Ectodermal cell (in vitro differentiated cells): Measurements from ENCODE around the gene ABLIM1. TPM values are rescaled to one million over a fixed set of nuclear protein-coding genes. Genes with fewer than 3 reads are reported as not detected.
"Not testable (repeated sequence)": the region's sequence is repeated elsewhere in the genome, so short reads cannot be mapped to it uniquely, and the experiment has no call there.

ENCODE experiments used
- H3K27ac ChIP-seq: 2 replicates; pipeline ENCODE4 v1.7.0; 2013; ENCODE audit warnings: mild to moderate bottlenecking, low read depth, low read length; ENCODE audit not compliant: insufficient read depth, poor library complexity, severe bottlenecking
- H3K27me3 ChIP-seq: 2 replicates; pipeline ENCODE4 v1.7.0; 2013; ENCODE audit warnings: mild to moderate bottlenecking, low read length; ENCODE audit not compliant: insufficient read depth, control insufficient read depth, poor library complexity, severe bottlenecking
- H3K36me3 ChIP-seq: one replicate; pipeline ENCODE4 v1.7.0; 2013; ENCODE audit warnings: low read length; ENCODE audit not compliant: control insufficient read depth, insufficient read depth
- H3K4me1 ChIP-seq: one replicate; pipeline ENCODE4 v1.7.0; 2013; ENCODE audit warnings: low read length; ENCODE audit not compliant: control insufficient read depth, insufficient read depth
- H3K4me3 ChIP-seq: 2 replicates; pipeline ENCODE4 v1.7.0; 2013; ENCODE audit warnings: low read depth, low read length, control low read depth; ENCODE audit not compliant: insufficient read depth
- H3K9me3 ChIP-seq: 2 replicates; pipeline ENCODE4 v1.7.0; 2013; ENCODE audit warnings: mild to moderate bottlenecking, low read length, moderate library complexity; ENCODE audit not compliant: control insufficient read depth
- WGBS, 2 experiments: methylation state at CpG; one replicate each; pipeline ENCODE4 v1.1.7; 2013; ENCODE audit warnings: missing lambda C conversion rate in 2 of 2; 5-methylcytosine and 5-hydroxymethylcytosine counted together
- polyA plus RNA-seq, 4 experiments: library from polyadenylated mRNA; stranded (reverse); fragments of 50-300 nt; gene quantifications; one replicate each; pipeline ENCODE4 v1.2.3, GENCODE V29; 2013

Gene ABLIM1
- 54.2 TPM for polyA plus RNA-seq (2013, experiment 1 of 4)
- polyA plus RNA-seq (2013, experiment 2 of 4), result 52.5 TPM
- 32.7 TPM for polyA plus RNA-seq (2013, experiment 3 of 4)
- polyA plus RNA-seq (2013, experiment 4 of 4), result 37.5 TPM

DNA sequence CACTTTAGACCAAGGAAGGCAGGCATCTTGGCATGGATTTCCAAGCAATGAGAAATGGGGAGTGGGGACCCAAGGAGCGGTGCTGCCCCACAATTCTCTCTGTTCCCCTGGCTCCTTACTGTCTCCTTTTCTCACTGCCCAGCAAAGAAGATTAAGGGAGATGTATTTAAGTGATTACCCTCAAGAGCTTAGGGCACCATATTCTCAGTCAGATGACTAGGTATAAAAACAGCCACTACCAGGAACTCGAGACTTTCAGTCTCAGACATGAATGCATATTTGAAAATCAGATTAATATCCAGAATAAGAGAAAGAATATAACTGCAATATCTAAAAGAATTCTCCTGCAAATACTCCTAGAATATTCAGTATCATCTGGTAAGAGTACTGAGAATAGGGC is at the start of gene ABLIM1:
Gene ABLIM1, minus strand, starts transcription at position 101 of the 400 bp plus-strand sequence. Its CDS starts 75 bp downstream, at position 26.
- Histone ChIP-seq H3K27me3 (no peaks in the 10 kb centered on the region), H3K27ac (no peak within 1 kb of the TSS), H3K4me3 (no peak within 1 kb of the TSS), H3K36me3 (no peaks in the 10 kb centered on the region), H3K9me3 (no peaks in the 10 kb centered on the region), H3K4me1 (peaks cover 3% of the 10 kb centered on the region)
- 86 to 100% methylated on average over 1 to 2 of the region's 2 CpGs for WGBS, 2 experiments

DNA sequence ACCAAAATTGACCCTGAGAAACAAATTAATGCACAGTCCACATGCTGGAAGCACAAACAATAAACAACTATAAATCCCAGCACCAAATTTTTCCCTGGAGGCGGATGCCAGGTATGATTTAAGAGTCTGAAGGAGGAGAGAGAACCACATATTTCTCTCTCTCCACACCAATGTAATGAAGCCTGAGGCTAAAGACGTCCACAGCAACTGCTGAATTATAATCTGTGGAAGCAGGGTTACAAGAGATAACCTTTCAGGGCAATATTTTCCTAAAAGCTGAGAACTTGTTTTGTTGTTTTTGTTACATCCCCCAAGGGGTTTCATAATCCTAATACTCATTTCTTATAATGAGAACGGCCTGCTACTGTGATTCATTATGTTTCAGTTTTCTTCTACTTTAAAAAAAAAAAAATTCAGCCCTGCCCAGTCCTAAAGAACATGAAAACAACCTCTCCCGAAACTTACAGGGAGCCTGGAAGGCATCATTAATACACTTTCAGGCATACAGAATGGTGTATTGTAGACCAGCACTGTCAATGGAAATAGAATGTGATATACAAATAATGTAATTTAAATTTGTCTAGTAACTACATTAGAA is 48.5 kb upstream of the ABLIM1 start:
- H3K27me3 ChIP-seq, result no peaks in the 10 kb centered on the region
- no peaks in the 10 kb centered on the region for H3K9me3 ChIP-seq
- no peak overlapping the region for H3K27ac ChIP-seq
- H3K36me3 ChIP-seq, result no peaks in the 10 kb centered on the region
- WGBS, 2 experiments, result 89 to 93% methylated on average over 3 to 4 of the region's 4 CpGs
- no peak overlapping the region for H3K4me3 ChIP-seq
- no peaks in the 10 kb centered on the region for H3K4me1 ChIP-seq

DNA sequence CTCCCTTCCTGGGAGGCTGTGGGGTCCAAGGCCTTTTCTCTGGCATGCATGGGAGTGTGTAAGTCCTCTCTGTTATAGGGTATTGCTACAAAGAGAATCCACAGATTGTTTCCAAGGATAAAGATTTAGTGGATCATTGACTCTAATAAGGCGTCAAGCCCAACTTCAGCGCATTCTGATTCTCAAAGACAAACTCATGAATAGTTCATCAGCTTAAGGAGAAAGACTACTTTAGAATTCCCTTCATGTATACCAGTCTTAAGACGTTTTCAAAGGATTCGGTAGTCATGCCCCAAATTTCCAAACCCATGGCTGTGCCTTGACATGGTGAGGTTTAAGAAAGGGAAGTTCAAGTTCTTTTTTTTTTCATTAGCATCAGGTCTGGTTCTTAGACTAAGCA is 46.6 kb upstream of the ABLIM1 start:
- Histone ChIP-seq H3K9me3 (no peaks in the 10 kb centered on the region), H3K4me3 (no peak overlapping the region), H3K4me1 (no peaks in the 10 kb centered on the region), H3K27me3 (no peaks in the 10 kb centered on the region), H3K36me3 (no peaks in the 10 kb centered on the region), H3K27ac (no peak overlapping the region)
- WGBS, 2 experiments, result 87 to 91% methylated on average over 4 of the region's 4 CpGs

DNA sequence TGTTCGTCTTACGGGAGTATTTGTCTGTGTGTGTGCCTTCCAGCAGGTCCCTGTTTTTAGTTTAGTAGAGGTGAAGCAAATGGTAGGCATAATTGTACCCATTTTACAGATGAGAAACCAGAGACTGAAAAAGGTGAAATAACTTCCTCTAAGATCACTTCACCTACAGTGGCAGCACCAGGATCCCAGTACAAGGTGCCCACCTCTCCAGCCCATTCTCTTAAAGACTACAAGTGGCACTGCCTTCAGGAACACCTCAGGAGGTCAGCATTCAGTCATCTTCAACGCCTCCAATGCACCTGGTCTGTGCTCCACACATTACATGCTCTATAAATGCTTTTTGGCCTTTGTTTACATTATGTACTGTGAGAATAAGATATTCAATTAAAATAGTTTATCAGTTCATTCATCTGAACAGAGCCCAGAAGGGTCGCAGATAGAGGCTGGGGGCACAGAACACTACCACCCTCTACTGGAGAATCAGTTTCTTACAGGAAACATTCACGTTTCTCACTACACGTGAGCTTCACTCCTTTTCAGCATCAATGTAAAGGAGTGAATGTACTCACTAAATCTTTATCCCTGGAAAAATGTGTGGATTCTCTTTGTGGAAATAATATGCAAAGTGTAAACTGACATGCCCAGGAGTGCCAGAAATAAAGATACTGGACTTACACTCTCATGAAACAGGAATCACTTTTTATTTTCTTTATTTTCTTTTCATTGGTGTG is 45.5 kb upstream of the ABLIM1 start:
- 52% methylated on average over 3 to 6 of the region's 6 CpGs for WGBS, 2 experiments
- H3K9me3 ChIP-seq, result no peaks in the 10 kb centered on the region
- no peaks in the 10 kb centered on the region for H3K36me3 ChIP-seq
- H3K27me3 ChIP-seq, result no peaks in the 10 kb centered on the region
- no peak overlapping the region for H3K4me3 ChIP-seq
- no peak overlapping the region for H3K27ac ChIP-seq
- no peaks in the 10 kb centered on the region for H3K4me1 ChIP-seq

DNA sequence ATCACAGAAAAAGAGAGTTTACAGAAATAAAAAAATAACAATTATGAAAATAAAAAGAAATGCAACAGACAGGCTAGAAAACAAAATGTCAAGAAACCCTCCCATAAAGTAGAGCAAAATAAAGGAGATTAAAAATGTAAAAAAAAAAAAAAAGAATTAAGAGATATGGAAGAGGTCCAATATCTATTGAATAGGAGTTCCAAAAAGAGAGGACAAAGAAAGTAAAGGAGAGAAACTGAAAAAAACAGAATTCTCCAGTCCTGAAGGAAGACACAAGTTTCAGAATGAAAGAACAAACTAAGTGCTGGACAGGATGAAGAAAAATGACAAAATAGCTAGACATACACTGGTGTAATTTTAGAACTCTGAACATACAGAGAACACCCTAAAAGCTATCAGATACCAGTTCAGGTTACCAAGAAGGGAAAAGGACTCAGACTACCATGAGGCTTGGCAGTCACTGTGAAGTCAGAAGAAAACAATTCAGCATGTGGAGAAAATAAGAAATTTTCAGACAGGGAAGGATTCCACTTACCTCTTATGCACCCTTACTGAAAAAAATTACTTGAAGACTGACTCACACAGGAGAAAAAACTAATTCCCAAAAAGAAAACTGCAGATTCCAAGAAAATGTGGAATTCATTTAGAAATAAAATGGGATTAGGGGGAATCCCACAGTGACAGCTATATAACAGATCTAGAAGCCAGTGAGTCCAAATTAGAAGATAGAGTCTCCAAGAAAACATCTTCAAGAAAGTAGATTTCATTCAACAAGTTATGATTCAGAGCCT is 40.4 kb upstream of the ABLIM1 start:
- no peaks in the 10 kb centered on the region for H3K4me1 ChIP-seq
- H3K36me3 ChIP-seq, result no peaks in the 10 kb centered on the region
- no peaks in the 10 kb centered on the region for H3K9me3 ChIP-seq
- H3K27ac ChIP-seq, result no peak overlapping the region
- no peak overlapping the region for H3K4me3 ChIP-seq
- H3K27me3 ChIP-seq, result no peaks in the 10 kb centered on the region

DNA sequence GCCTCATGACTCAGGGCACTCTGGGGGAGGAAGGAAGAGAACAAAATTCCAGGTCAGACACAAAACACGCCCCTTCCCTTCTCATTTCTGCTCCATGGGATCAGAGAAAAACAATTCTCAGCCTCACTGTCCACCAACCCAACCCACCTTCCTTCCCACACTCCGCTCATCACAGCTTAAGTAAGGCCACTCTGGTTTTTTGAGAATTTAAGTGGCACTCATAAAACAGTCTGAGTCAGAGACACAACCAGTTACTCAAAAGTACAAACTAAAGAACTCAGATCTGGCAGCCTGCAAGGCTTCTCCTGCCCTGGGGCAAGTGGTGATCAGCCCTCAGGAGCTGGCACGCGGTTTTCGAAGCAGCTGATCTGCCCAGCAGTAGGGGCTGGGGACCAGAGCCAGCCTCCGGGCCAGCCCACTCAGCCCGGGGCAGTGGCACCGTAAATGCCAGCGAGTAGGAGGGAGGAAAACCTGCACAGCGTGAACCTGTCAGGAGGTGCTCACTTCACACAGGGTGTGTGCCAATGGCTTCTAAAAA is 39.1 kb upstream of the ABLIM1 start:
- Histone ChIP-seq H3K27ac (no peak overlapping the region), H3K27me3 (no peaks in the 10 kb centered on the region), H3K36me3 (no peaks in the 10 kb centered on the region), H3K4me3 (no peak overlapping the region), H3K9me3 (no peaks in the 10 kb centered on the region), H3K4me1 (no peaks in the 10 kb centered on the region)
- WGBS, 2 experiments, result 92% methylated on average over 10 of the region's 10 CpGs

DNA sequence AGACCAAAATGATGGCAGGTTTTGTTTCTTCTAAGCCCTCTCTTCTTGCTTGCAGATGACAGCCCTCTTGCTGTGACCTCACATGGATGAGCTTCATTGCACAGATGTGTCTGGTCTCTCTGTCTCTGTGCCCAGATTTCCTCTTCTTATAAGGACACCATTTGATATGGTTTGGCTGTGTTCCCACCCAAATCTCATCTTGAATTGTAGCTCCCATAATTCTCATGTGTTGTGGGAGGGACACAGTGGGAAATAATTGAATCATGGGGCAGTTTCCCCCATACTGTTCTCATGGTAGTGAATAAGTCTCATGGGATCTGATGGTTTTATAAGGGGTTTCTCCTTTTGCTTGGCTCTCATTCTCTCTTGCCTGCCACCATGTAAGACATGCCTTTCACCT is 38.2 kb upstream of the ABLIM1 start:
- H3K27ac ChIP-seq, H3K27me3 ChIP-seq: not testable (repeated sequence)

DNA sequence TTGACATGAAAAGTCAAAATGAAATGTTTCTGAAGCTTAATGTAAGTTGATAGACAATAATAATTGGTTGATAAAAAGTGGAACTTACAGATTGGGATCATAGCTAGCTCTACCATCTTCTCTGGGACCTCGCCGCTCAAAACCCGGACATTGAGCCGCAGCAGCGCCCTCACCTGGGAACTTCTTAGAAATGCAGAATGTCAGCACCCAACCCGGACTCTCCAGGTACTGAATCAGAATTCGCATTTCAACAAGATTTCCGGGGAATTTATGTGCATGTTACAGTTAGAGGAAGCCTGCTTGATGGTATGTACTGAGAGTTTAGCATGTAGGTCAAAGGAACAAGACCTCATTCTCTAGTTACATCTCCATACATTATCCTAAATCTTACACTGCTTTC is 36.7 kb upstream of the ABLIM1 start:
- Histone ChIP-seq H3K27ac (no peak overlapping the region), H3K36me3 (no peaks in the 10 kb centered on the region), H3K4me1 (no peaks in the 10 kb centered on the region), H3K9me3 (no peaks in the 10 kb centered on the region), H3K4me3 (no peak overlapping the region), H3K27me3 (no peaks in the 10 kb centered on the region)
- WGBS, 2 experiments, result 19 to 25% methylated on average over 8 of the region's 8 CpGs

More for the DNA sequence above, 38.2 kb upstream of the ABLIM1 start:
- not testable (repeated sequence) for H3K36me3 ChIP-seq, H3K9me3 ChIP-seq, H3K4me1 ChIP-seq, H3K4me3 ChIP-seq

DNA sequence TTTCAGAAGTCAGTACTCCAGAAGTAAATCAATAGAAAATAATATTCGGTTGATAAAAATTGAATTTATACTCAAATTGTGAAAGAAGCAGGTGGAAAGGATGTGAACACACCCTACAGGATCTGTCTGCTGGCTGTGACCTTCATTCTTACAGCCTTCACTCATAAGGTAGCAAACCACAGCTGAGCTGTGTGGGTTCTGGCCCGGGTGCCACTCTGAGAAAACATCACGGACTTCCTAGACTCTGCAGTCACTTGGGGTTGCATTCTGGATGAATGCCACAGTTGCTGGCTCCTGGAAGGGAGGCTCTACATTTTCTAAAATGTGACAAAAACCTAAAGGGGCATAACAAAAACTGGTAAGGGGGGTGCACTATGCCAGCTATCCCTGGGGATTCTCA is 36.0 kb upstream of the ABLIM1 start:
- Histone ChIP-seq H3K36me3 (no peaks in the 10 kb centered on the region), H3K27me3 (no peaks in the 10 kb centered on the region), H3K4me3 (no peak overlapping the region), H3K9me3 (no peaks in the 10 kb centered on the region), H3K4me1 (no peaks in the 10 kb centered on the region), H3K27ac (no peak overlapping the region)
- 92 to 98% methylated on average over 3 of the region's 3 CpGs for WGBS, 2 experiments

DNA sequence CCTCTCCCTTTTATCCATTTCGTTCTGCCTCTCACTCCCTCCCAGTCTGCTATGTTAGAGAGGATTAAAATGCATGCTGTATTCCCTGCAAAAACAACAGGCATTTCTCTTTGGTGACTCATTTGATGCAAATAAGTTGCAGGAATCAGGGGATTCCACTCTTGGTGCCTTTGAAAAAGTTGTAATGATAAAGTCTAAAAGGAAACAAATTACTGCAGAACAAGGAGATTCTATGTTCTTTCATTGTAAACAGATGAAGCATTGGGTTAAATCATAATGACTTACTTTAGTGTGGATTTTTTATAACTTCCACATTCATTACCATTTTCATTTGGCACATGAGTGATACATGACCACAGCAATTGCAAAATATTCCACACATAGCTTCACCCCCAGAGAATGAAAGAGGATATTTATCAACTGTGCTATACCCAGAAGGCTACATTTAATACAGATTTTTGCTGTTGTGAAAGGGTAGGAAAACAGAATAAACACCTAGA is 33.4 kb upstream of the ABLIM1 start:
- Histone ChIP-seq H3K27ac (no peak overlapping the region), H3K4me1 (no peaks in the 10 kb centered on the region), H3K9me3 (no peaks in the 10 kb centered on the region), H3K4me3 (no peak overlapping the region), H3K36me3 (no peaks in the 10 kb centered on the region), H3K27me3 (no peaks in the 10 kb centered on the region)
- 43 to 67% methylated on average over 1 of the region's 1 CpG for WGBS, 2 experiments
